DOHH2 (cell line): ENCODE measurements around the gene RBM33.

Source experiments
- EZH2phosphoT487 ChIP-seq: fragments of 200-600 bp; sonication (generic); IDR thresholded peaks from 2 replicates; pipeline ENCODE4 v1.6.1; 2017; ENCODE audit warnings: borderline replicate concordance, mild to moderate bottlenecking, antibody characterized with exemption, low read length, moderate library complexity, mixed read lengths
- TF ChIP-seq, protein P1 (sequence below): fragments of 200-600 bp; sonication (generic); IDR thresholded peaks from one replicate; pipeline ENCODE4 v1.5.1; 2014; ENCODE audit warnings: antibody characterized with exemption, mild to moderate bottlenecking, low read depth, low read length; ENCODE audit not compliant: poor library complexity, severe bottlenecking

GRCh38 chr7:155744971-155745683 lies 100.7 kb downstream of the RBM33 start:
- TF ChIP-seq, protein P1, sequence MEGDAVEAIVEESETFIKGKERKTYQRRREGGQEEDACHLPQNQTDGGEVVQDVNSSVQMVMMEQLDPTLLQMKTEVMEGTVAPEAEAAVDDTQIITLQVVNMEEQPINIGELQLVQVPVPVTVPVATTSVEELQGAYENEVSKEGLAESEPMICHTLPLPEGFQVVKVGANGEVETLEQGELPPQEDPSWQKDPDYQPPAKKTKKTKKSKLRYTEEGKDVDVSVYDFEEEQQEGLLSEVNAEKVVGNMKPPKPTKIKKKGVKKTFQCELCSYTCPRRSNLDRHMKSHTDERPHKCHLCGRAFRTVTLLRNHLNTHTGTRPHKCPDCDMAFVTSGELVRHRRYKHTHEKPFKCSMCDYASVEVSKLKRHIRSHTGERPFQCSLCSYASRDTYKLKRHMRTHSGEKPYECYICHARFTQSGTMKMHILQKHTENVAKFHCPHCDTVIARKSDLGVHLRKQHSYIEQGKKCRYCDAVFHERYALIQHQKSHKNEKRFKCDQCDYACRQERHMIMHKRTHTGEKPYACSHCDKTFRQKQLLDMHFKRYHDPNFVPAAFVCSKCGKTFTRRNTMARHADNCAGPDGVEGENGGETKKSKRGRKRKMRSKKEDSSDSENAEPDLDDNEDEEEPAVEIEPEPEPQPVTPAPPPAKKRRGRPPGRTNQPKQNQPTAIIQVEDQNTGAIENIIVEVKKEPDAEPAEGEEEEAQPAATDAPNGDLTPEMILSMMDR = no peak
- TF ChIP-seq EZH2phosphoT487 = no peak
